ENCODE data around the gene RAD51B. TPM values are rescaled to one million over a fixed set of nuclear protein-coding genes. Genes with fewer than 3 reads are reported as not detected.
"Not testable (repeated sequence)": the region's sequence is repeated elsewhere in the genome, so short reads cannot be mapped to it uniquely, and the experiment has no call there.

RAD51B gene
- 14.7 TPM for total RNA-seq
- long read RNA-seq, partial matches to known transcripts, result 3 of 12 reads
- long read RNA-seq, other reads (novel, unspliced or antisense), result 9 of 12 reads

- peak; percentile 92 for DNase-seq (ENCODE audit: low spot score)
Observed at GRCh38 chr14:67819563-67820421, at the start of gene RAD51B. Gene RAD51B (plus strand): TSS chr14:67819779.

- no peak for DNase-seq (ENCODE audit: low spot score)
Observed at GRCh38 chr14:67773844-67774377, 45.7 kb upstream of the RAD51B start.

GRCh38 chr14:67776653-67777322, 42.8 kb upstream of the RAD51B start:
- DNase-seq (ENCODE audit: low spot score), result no peak

- no peak for DNase-seq (ENCODE audit: low spot score)
Observed at GRCh38 chr14:67778792-67779191, 40.8 kb upstream of the RAD51B start.

- no peak for DNase-seq (ENCODE audit: low spot score)
Observed at GRCh38 chr14:67782090-67782489, 37.5 kb upstream of the RAD51B start.

GRCh38 chr14:67784244-67784823, 35.2 kb upstream of the RAD51B start:
- DNase-seq (ENCODE audit: low spot score), result no peak

- no peak for DNase-seq (ENCODE audit: low spot score)
Observed at GRCh38 chr14:67785270-67786109, 34.1 kb upstream of the RAD51B start.

- DNase-seq (ENCODE audit: low spot score), result no peak
Observed at GRCh38 chr14:67787673-67788072, 31.9 kb upstream of the RAD51B start.

- no peak for DNase-seq (ENCODE audit: low spot score)
Observed at GRCh38 chr14:67798731-67799130, 20.8 kb upstream of the RAD51B start.

GRCh38 chr14:67800743-67801142, 18.8 kb upstream of the RAD51B start:
- no peak for DNase-seq (ENCODE audit: low spot score)

GRCh38 chr14:67806246-67806645, 13.3 kb upstream of the RAD51B start:
- DNase-seq (ENCODE audit: low spot score), result no peak

- DNase-seq (ENCODE audit: low spot score), result no peak
Observed at GRCh38 chr14:67814821-67815220, 4.8 kb upstream of the RAD51B start.

GRCh38 chr14:67815573-67816225, 3.9 kb upstream of the RAD51B start:
- DNase-seq (ENCODE audit: low spot score), result no peak

GRCh38 chr14:67816326-67817002, 3.1 kb upstream of the RAD51B start, which contains the start of gene ZFYVE26:
Gene ZFYVE26 (minus strand): TSS chr14:67816590. CDS start chr14:67815963, 627 bp downstream.
- peak; percentile 91 for DNase-seq (ENCODE audit: low spot score)

- DNase-seq (ENCODE audit: low spot score), result no peak
Observed at GRCh38 chr14:67817750-67818438, 1.7 kb upstream of the RAD51B start.

GRCh38 chr14:67818476-67818875, 1.1 kb upstream of the RAD51B start:
- DNase-seq (ENCODE audit: low spot score), result not testable (repeated sequence)

- no peak for DNase-seq (ENCODE audit: low spot score)
Observed at GRCh38 chr14:67820428-67820971, 921 bp downstream of the RAD51B start.

GRCh38 chr14:67821121-67821520, 1.5 kb downstream of the RAD51B start:
- DNase-seq (ENCODE audit: low spot score), result no peak

- no peak for DNase-seq (ENCODE audit: low spot score)
Observed at GRCh38 chr14:67831113-67831512, 11.5 kb downstream of the RAD51B start.

Data from mesenteric fat pad (tissue), 1 donor.